Duodenal mucosa (tissue), 2 donors: ENCODE measurements around the gene EGR1.

Experiments
- H3K27ac ChIP-seq: one replicate; pipeline ENCODE4 v1.7.0; 2013; ENCODE audit warnings: low read depth, low read length
- H3K27me3 ChIP-seq, 2 donors: one replicate each; pipeline ENCODE4 v1.7.0; 2013; ENCODE audit warnings: low read length in 2 of 2, control low read depth in 1 of 2; ENCODE audit not compliant: insufficient read depth in 2 of 2, control insufficient read depth in 1 of 2
- H3K36me3 ChIP-seq, 2 donors: one replicate each; pipeline ENCODE4 v1.7.0; 2013; ENCODE audit warnings: low read length in 2 of 2, control low read depth in 1 of 2; ENCODE audit not compliant: insufficient read depth in 2 of 2, control insufficient read depth in 1 of 2
- H3K4me1 ChIP-seq, 2 donors: one replicate each; pipeline ENCODE4 v1.7.0; 2013; ENCODE audit warnings: low read length in 2 of 2, control low read depth in 1 of 2; ENCODE audit not compliant: insufficient read depth in 2 of 2, control insufficient read depth in 1 of 2
- H3K4me3 ChIP-seq, 2 donors: one replicate each; pipeline ENCODE4 v1.7.0; 2013; ENCODE audit warnings: low read length in 2 of 2, low read depth in 1 of 2
- H3K9ac ChIP-seq, 2 donors: one replicate each; pipeline ENCODE4 v1.7.0; 2013; ENCODE audit warnings: low read length in 2 of 2, low read depth in 1 of 2
- H3K9me3 ChIP-seq, 2 donors: one replicate each; pipeline ENCODE4 v1.7.0; 2013; ENCODE audit warnings: low read length in 2 of 2, control low read depth in 1 of 2; ENCODE audit not compliant: control insufficient read depth in 1 of 2

The EGR1 gene

DNA sequence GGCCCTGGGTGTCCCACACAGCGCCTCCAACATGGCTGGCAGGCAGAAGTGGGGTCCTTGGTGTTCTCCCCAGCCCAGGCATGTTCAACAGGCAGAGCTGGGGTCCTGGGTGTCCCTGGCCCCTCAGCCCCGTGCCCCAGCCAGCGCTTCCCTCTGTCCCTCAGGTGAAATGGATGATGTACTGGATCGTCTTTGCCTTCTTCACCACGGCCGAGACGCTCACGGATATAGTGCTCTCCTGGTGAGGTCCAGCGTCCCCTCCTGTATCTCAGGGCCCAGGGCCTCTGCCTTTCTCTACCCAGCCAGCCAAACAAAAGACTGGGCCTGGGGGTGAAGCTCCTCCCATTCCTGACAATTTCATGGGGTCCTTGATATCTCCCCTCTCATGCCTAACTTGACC, 24.1 kb upstream of the EGR1 start:
- Histone ChIP-seq H3K9me3 (no peaks in the 10 kb centered on the region), H3K36me3 (peaks cover 0 to 4% of the 10 kb centered on the region in 2 donors), H3K27me3 (peaks cover 0 to 3% of the 10 kb centered on the region in 2 donors), H3K4me1 (peaks cover 5 to 7% of the 10 kb centered on the region in 2 donors), H3K4me3 (no peak overlapping the region), H3K9ac (no peak overlapping the region), H3K27ac (no peak overlapping the region)

DNA sequence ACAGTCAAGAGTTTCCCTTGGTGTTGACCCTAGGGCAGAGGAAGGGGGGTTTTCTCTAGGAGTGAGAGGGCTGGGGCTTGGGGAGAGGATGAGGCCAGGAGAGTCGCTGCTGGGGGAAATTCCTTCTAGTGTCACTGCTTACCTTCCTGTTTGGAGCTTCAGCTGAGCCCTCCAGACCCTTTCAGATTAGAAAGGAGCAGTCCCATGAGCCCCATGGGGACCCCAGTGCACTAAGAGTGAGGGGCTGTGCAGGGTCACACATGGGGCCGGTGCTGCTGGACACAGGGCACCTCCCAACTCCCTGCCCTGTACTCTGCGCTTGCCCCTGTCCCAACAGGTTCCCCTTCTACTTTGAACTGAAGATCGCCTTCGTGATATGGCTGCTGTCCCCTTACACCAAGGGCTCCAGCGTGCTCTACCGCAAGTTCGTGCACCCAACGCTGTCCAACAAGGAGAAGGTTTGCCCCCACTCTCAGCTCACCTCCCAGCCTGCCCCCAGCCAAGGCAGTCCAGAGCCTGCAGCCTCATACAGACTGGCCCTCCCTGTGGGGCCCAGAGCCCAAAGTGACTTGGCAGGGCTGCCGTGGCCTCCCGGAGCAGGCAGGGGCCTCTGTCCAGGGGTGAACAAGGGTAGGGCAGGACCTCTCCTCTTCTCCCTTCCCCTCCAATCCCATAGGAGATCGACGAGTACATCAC, 21.1 kb upstream of the EGR1 start:
- H3K9ac ChIP-seq, result no peak overlapping the region
- no peaks in the 10 kb centered on the region for H3K9me3 ChIP-seq
- no peak overlapping the region for H3K4me3 ChIP-seq
- H3K27ac ChIP-seq, result no peak overlapping the region
- H3K36me3 ChIP-seq, result no peaks in the 10 kb centered on the region
- H3K27me3 ChIP-seq, result peaks cover 0 to 3% of the 10 kb centered on the region in 2 donors
- H3K4me1 ChIP-seq, result peaks cover 5% of the 10 kb centered on the region in 2 donors

DNA sequence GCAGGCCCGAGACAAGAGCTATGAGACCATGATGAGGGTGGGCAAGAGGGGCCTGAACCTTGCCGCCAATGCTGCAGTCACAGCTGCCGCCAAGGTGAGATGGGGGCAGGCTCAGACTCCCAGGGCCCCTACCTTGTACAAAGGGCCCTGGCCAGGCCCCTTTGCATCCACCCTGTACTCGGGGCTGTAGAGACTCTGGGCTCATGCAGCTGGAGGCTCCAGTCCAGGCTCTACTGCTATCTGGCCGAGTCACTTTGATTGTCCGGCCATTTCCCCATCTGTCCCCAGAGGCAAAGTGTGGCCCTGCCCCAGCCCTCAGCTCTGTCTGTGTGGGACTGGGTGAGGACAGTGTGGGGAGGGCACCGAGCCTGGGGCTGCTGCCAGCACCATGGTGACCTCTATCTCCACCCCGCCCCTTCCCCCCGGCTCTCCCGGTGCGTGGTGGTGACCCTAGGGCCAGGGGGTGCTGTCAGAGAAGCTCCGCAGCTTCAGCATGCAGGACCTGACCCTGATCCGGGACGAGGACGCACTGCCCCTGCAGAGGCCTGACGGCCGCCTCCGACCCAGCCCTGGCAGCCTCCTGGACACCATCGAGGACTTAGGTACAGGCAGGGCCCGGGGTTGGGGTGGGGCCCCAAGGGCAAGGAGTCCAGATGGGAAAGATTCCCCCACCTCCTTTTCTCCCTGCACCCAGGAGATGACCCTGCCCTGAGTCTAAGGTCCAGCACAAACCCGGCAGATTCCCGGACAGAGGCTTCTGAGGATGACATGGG, 20.3 kb upstream of the EGR1 start:
- Histone ChIP-seq H3K27me3 (no peaks in the 10 kb centered on the region), H3K36me3 (no peaks in the 10 kb centered on the region), H3K4me1 (peaks cover 0 to 5% of the 10 kb centered on the region in 2 donors), H3K9me3 (no peaks in the 10 kb centered on the region), H3K27ac (no peak overlapping the region), H3K9ac (no peak overlapping the region), H3K4me3 (no peak overlapping the region)

DNA sequence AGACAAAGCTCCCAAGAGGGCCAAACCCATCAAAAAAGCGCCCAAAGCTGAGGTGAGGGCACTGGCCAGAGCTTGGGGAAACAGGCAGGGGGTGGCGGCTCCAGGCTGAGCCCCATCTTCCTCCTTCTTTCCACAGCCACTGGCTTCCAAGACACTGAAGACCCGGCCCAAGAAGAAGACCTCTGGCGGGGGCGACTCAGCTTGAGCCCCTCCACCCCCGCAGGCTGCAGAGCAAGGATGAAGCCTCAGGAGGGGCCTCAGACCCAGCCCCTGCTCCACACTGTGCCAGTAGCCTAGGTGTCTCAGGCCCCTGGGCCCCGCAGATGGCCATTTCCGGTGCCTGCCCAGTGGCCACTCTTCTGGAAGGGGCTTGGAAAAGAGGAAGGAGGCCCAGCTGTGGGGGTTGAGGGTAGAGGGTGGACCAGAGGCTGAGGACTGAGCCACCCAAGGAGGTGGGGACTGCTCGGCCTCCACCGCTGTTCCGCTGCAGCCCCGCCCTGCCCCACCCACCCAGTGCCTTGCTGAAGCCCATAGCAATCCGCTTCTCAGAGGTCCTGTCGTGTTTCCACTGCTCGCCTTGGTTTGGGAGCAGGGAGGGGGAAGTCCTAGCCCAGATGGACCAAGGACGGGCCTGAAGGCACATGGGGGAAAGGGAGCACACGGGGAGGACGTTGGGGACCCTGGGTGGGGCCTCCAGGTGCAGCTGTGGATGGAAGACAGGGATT, 19.6 kb upstream of the EGR1 start:
- no peaks in the 10 kb centered on the region for H3K27me3 ChIP-seq
- H3K4me3 ChIP-seq, result no peak overlapping the region
- H3K9me3 ChIP-seq, result no peaks in the 10 kb centered on the region
- no peak overlapping the region for H3K9ac ChIP-seq
- no peaks in the 10 kb centered on the region for H3K36me3 ChIP-seq
- peaks cover 0 to 5% of the 10 kb centered on the region in 2 donors for H3K4me1 ChIP-seq
- no peak overlapping the region for H3K27ac ChIP-seq

DNA sequence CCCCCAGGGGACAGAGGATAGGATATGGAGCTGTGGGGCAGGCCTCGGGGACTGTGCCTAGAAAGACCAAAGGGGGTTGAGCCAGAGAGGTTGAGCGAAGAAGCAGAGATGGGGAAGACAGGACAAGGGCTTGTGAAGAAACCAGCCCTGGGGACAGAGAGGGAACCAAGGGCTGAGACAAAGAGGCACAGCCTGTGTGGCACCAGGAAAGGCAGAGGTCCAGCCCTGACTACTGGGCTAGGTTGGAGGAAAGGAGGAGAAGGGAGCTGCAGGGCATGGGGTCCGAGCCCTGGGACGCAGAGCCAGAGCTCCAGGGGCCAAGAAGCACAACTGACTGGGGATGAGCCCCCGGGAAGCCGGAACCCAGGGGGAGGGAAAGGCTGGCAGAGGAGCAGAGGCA, 17.2 kb upstream of the EGR1 start:
- Histone ChIP-seq H3K4me3 (no peak overlapping the region), H3K9ac (no peak overlapping the region), H3K9me3 (no peaks in the 10 kb centered on the region), H3K27ac (no peak overlapping the region), H3K36me3 (no peaks in the 10 kb centered on the region), H3K4me1 (peaks cover 0 to 5% of the 10 kb centered on the region in 2 donors), H3K27me3 (no peaks in the 10 kb centered on the region)

DNA sequence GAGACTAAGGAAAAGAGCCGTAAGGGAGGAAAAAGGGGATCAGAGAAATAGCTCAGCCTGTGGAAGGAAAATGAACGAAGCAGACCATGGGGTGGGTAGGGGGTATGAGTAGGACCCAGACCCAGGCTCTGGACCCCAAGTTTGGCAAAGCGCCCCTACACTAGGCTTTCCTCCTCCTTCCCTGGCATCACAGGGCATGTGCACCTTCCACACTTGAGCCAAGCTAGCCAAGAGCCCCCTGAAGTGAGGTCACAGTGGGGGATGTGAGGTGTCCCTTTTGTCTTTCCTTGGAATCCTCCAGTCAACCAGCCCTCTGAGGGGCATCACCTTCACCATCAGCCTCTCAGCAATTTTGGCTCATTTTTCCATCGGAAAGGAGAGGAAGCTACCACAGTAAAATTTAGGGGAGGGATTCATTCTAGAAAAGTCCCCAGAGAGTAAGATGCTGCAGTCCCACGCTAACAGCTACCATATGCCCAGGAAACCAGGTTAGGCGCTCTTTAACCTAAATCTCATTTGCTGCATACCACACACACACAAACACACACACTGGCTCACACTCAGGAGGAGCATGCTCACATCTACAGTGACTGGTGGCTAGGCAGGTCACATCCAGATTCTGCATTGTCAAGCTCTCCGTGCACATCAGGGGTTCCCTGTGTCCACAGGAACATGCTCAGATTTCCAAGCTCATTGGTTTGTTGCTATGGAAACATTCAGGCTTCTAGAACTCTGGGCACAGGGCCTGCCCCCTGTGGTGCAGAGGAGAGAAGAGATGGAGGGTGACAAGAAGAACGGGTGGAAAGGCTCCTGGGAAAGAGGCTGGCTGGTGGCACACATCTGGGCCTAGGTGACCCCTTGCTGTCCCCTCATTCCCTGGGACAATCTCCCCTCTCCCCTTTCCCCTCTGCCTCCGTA, 16.5 kb upstream of the EGR1 start:
- Histone ChIP-seq H3K27ac (no peak overlapping the region), H3K27me3 (no peaks in the 10 kb centered on the region), H3K36me3 (no peaks in the 10 kb centered on the region), H3K9me3 (no peaks in the 10 kb centered on the region), H3K4me3 (no peak overlapping the region), H3K9ac (no peak overlapping the region), H3K4me1 (peaks cover 0 to 5% of the 10 kb centered on the region in 2 donors)

DNA sequence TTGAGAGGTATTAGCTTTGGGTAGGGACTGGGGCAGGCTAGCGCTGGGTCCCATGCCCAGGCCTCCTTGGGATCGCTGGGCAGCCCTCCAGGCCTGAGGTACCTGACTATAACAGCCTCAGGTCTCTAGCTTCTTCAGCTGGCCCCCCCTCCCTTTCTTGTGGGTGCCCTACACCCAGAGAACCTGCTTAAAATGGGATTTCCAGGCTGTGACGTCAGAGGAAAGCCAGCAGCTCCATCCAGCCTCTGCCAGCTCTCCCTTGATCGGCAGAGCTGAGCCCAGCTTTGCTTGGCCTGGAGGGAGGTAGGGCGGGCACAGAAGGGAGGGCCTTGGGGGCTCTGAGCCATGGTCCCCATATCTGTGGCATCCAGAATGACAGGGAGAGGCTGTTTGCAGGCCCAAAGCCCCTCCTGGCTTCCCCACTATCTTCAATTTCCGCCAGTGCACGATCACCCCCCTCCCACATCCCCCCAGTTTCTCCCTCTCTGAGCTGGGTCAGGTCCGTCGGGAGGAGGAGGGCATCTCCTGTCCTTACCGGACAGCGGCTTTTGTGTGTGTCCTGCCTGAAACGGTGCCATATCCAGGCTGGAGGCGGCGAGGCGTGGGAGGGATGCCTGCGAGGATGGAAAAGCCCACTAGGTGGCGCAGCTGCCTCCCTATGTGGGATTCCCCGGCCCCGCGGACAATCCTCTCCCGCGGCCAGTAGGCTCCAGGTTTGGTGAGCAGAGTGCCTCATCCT, 15.6 kb upstream of the EGR1 start:
- Histone ChIP-seq H3K9me3 (no peaks in the 10 kb centered on the region), H3K4me1 (peaks cover 0 to 5% of the 10 kb centered on the region in 2 donors), H3K27ac (no peak overlapping the region), H3K9ac (no peak overlapping the region), H3K4me3 (no peak overlapping the region), H3K36me3 (no peaks in the 10 kb centered on the region), H3K27me3 (no peaks in the 10 kb centered on the region)

DNA sequence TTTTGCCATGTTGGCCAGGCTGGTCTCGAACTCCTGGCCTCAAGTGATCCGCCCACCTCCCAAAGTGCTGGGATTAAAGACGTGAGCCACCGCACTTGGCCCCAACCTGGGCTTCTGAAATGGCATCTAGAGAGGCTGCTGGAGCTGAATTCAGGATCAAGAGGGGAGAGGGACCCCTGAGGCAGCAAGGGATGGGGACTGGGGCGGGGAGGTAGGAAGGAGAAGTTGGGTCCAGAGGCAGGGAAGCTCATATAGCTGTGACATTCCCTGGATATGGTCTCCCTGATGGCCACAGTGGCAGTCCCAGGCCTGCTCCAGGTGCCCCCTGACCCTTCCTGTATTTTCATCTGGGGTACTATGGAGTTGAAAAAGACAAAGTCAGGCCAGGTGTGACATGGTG, 14.3 kb upstream of the EGR1 start:
- Histone ChIP-seq H3K9me3 (no peaks in the 10 kb centered on the region), H3K4me1 (no peaks in the 10 kb centered on the region), H3K27me3 (no peaks in the 10 kb centered on the region), H3K9ac (no peak overlapping the region), H3K4me3 (no peak overlapping the region), H3K27ac (no peak overlapping the region), H3K36me3 (no peaks in the 10 kb centered on the region)

DNA sequence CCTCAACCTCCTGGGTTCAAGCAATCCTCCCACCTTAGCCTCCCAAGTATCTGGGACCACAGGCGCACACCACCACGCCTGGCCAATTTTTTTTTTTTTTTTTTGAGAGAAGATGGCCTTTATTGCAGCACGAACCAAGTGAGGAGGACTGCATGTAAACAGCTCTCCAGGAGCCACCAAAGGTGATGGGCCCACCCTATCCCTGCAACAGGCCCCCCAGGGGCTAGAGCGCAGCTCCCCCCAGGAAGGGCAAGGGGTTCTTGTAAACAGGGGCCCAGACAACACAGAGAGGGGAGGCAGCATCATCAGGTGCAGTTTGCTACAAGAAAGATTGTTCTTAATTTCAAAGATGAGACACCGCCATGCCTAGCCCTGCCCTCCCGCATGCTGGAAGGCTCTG, 12.6 kb upstream of the EGR1 start:
- no peak overlapping the region for H3K4me3 ChIP-seq
- H3K9ac ChIP-seq, result no peak overlapping the region
- no peaks in the 10 kb centered on the region for H3K4me1 ChIP-seq
- H3K9me3 ChIP-seq, result no peaks in the 10 kb centered on the region
- no peak overlapping the region for H3K27ac ChIP-seq
- H3K27me3 ChIP-seq, result no peaks in the 10 kb centered on the region
- H3K36me3 ChIP-seq, result no peaks in the 10 kb centered on the region
